Activated CD8-positive, alpha-beta memory T cell treated with anti-CD3 and anti-CD28 coated beads, Interleukin-2, amount 50 U/mL, for 4 hours (primary cell): Measurements from ENCODE around the gene AIG1.

Source experiments
- DNase-seq: peaks from one replicate; pipeline ENCODE4 v3.0.0-alpha.2; 2020

Gene AIG1

GRCh38 chr6:143098054-143098671 is 37.5 kb downstream of the AIG1 start:
- DNase-seq: no peak

GRCh38 chr6:143099647-143100046 is 39.0 kb downstream of the AIG1 start:
- DNase-seq: no peak

- no peak for DNase-seq
These were observed 39.7 kb downstream of the AIG1 start for GRCh38 chr6:143100429-143100828.

GRCh38 chr6:143103916-143104315 is 43.2 kb downstream of the AIG1 start:
- DNase-seq: no peak

- no peak for DNase-seq
These were observed 46.8 kb downstream of the AIG1 start for GRCh38 chr6:143107440-143107839.

GRCh38 chr6:143107911-143108761 is 47.4 kb downstream of the AIG1 start:
- no peak for DNase-seq

GRCh38 chr6:143109196-143109595 is 48.5 kb downstream of the AIG1 start:
- DNase-seq: no peak

GRCh38 chr6:143110572-143110971 is 49.9 kb downstream of the AIG1 start:
- no peak for DNase-seq

- DNase-seq: no peak
These were observed 50.3 kb downstream of the AIG1 start for GRCh38 chr6:143110996-143111395.

- DNase-seq: no peak
These were observed 50.8 kb downstream of the AIG1 start for GRCh38 chr6:143111443-143111842.

GRCh38 chr6:143112084-143112768 is 51.5 kb downstream of the AIG1 start:
- no peak for DNase-seq

- DNase-seq: no peak
These were observed 52.1 kb downstream of the AIG1 start for GRCh38 chr6:143112837-143113236.

- no peak for DNase-seq
These were observed 55.0 kb downstream of the AIG1 start for GRCh38 chr6:143115728-143116127.

GRCh38 chr6:143117108-143117507 is 56.4 kb downstream of the AIG1 start:
- DNase-seq: no peak

- DNase-seq: no peak
These were observed 58.6 kb downstream of the AIG1 start for GRCh38 chr6:143119260-143119659.

GRCh38 chr6:143123081-143123480 is 62.4 kb downstream of the AIG1 start:
- DNase-seq: no peak

- no peak for DNase-seq
These were observed 63.3 kb downstream of the AIG1 start for GRCh38 chr6:143123941-143124340.

GRCh38 chr6:143125455-143125854 is 64.8 kb downstream of the AIG1 start:
- no peak for DNase-seq

GRCh38 chr6:143125864-143126573 is 65.3 kb downstream of the AIG1 start:
- DNase-seq: no peak

- no peak for DNase-seq
These were observed 65.9 kb downstream of the AIG1 start for GRCh38 chr6:143126574-143126941.

GRCh38 chr6:143127941-143128680 is 67.4 kb downstream of the AIG1 start:
- no peak for DNase-seq

GRCh38 chr6:143128681-143129015 is 68.0 kb downstream of the AIG1 start:
- no peak for DNase-seq

GRCh38 chr6:143130928-143131327 is 70.2 kb downstream of the AIG1 start:
- DNase-seq: no peak
